HepG2 (cell line): ENCODE results near the gene TMEM233. TPM values are rescaled to one million over a fixed set of nuclear protein-coding genes. Genes with fewer than 3 reads are reported as not detected.

Experiments
- ATAC-seq: fragments of 200-7000 bp; cut with Tn5 transposase; 3 replicates; pipeline ENCODE4 v1.9.1; 2020; ENCODE audit warnings: mild to moderate bottlenecking, moderate library complexity
- BruUV-seq: library from RNA; stranded (reverse); fragments of 400-500 nt; replicated peaks from 2 replicates; lab custom pipeline; 2021; lab: Mats Ljungman, UMichigan
- CTCF ChIA-PET: fragments of 300-600 bp; formaldehyde crosslinking; extraction: SDS; loops from one replicate; lab custom pipeline; 2021; ENCODE audit warnings: low total read pairs, inconsistent platforms, low intra/inter-chr PET ratio; lab: Yijun Ruan, JAX
- POLR2A ChIA-PET: fragments of 350-600 bp; sonication (Branson Sonifier 250); formaldehyde crosslinking; loops from one replicate; lab custom pipeline; 2020; ENCODE audit warnings: antibody characterized with exemption, inconsistent platforms; lab: Yijun Ruan, JAX
- DNase-seq: peaks from one replicate; pipeline ENCODE4 v3.0.0-alpha.2; 2015; ENCODE audit warnings: low spot score
- FAIRE-seq: peaks from 3 replicates; lab custom pipeline; 2011; peaks lifted over from hg19 to GRCh38; lab: Jason Lieb, UNC
- H2AFZ ChIP-seq: one replicate; pipeline ENCODE4 v1.6.1; 2011; ENCODE audit warnings: low read length, inconsistent platforms
- H3K27ac ChIP-seq: fragments of 300-600 bp; 3 replicates; pipeline ENCODE4 v1.8.0; 2011; ENCODE audit warnings: mixed run types, mild to moderate bottlenecking, mixed read lengths, low read length, inconsistent platforms; ENCODE audit not compliant: insufficient read depth; ENCODE audit errors: extremely low read length
- H3K27me3 ChIP-seq, 2 experiments: fragments of 200-600 bp in 1 of 2; 2 replicates in 1 of 2; 3 replicates in 1 of 2; pipeline versions ENCODE4 v1.6.0 to v1.8.0; 2011; ENCODE audit warnings: low read length in 2 of 2, mild to moderate bottlenecking in 2 of 2, moderate library complexity in 2 of 2, inconsistent platforms in 1 of 2; ENCODE audit not compliant: insufficient read depth in 2 of 2, control insufficient read depth in 1 of 2
- H3K36me3 ChIP-seq, 2 experiments: fragments of 200-600 bp in 1 of 2; replicated peaks in 1 of 2; 2 replicates in 1 of 2; 3 replicates in 1 of 2; pipeline versions ENCODE4 v1.5.1 to v1.8.0; 2011; ENCODE audit warnings: low read length in 2 of 2, inconsistent platforms in 1 of 2; ENCODE audit not compliant: insufficient read depth in 2 of 2, control insufficient read depth in 1 of 2
- H3K4me1 ChIP-seq: 2 replicates; pipeline ENCODE4 v1.5.1; 2012; ENCODE audit warnings: low read length, inconsistent platforms; ENCODE audit not compliant: insufficient read depth
- H3K4me2 ChIP-seq: 2 replicates; pipeline ENCODE4 v1.6.0; 2011; ENCODE audit warnings: low read depth, low read length, inconsistent platforms
- H3K4me3 ChIP-seq, 3 experiments: fragments of 200-600 bp in 1 of 3; sonication (generic), shearing (Covaris generic) in 1 of 3; replicated peaks in 1 of 3; 2 replicates each; pipeline ENCODE4 v1.5.1; 2011 to 2016; ENCODE audit warnings: low read length in 3 of 3, inconsistent platforms in 2 of 3, low read depth in 2 of 3, mild to moderate bottlenecking in 2 of 3, control low read depth in 1 of 3, mixed read lengths in 1 of 3; ENCODE audit not compliant: insufficient read depth in 1 of 3
- H3K79me2 ChIP-seq: one replicate; pipeline ENCODE4 v1.6.1; 2011; ENCODE audit warnings: low read length, inconsistent platforms; ENCODE audit not compliant: insufficient read depth
- H3K9ac ChIP-seq: 2 replicates; pipeline ENCODE4 v1.6.0; 2011; ENCODE audit warnings: mild to moderate bottlenecking, low read depth, low read length, inconsistent platforms; ENCODE audit not compliant: insufficient read depth
- H3K9me3 ChIP-seq: 2 replicates; pipeline ENCODE4 v1.5.1; 2012; ENCODE audit warnings: mild to moderate bottlenecking, low read length
- H4K20me1 ChIP-seq: 2 replicates; pipeline ENCODE4 v1.6.0; 2011; ENCODE audit warnings: inconsistent platforms, mild to moderate bottlenecking, low read length, moderate library complexity; ENCODE audit not compliant: insufficient read depth
- CEBPB ChIP-seq: IDR thresholded peaks from 2 replicates; pipeline ENCODE4 v1.6.1; 2011; ENCODE audit warnings: low read depth, low read length, improper control_type of control experiment, borderline replicate concordance
- ELF1 ChIP-seq: sonication (generic); formaldehyde crosslinking; IDR thresholded peaks from 2 replicates; pipeline ENCODE4 v1.4.0; 2020; ENCODE audit warnings: missing genetic modification reagents
- HOXD1 ChIP-seq: sonication (generic); formaldehyde crosslinking; IDR thresholded peaks from 2 replicates; pipeline ENCODE4 v1.5.0; 2020; ENCODE audit warnings: missing genetic modification reagents
- IKZF1 ChIP-seq: fragments of 450-650 bp; IDR thresholded peaks from 2 replicates; pipeline ENCODE4 v1.7.1; 2016
- MED1 ChIP-seq: sonication (generic); formaldehyde crosslinking; IDR thresholded peaks from 2 replicates; pipeline ENCODE4 v1.4.0; 2020; ENCODE audit warnings: missing genetic modification reagents
- PHF5A ChIP-seq: IDR thresholded peaks from one replicate; pipeline ENCODE4 v1.6.1; 2018; ENCODE audit warnings: low read depth, missing genetic modification reagents; ENCODE audit not compliant: unreplicated experiment
- ZNF720 ChIP-seq: sonication (generic); formaldehyde crosslinking; IDR thresholded peaks from 2 replicates; pipeline ENCODE4 v1.4.0; 2020; ENCODE audit warnings: missing genetic modification reagents
- WGBS: methylation state at CpG from one replicate; pipeline ENCODE4 v1.1.6; 2017; ENCODE audit warnings: low lambda C conversion rate; 5-methylcytosine and 5-hydroxymethylcytosine counted together
- in situ Hi-C: cut with HindIII; loops from 2 replicates; pipeline ENCODE4 v1.10.0; 2017; ENCODE audit warnings: low pct_unique_long_range_greater_than_20kb; ENCODE audit not compliant: extremely low pct_ligation_motif_present
- intact Hi-C: fragments of 100-400 bp; cut with micrococcal nuclease; formaldehyde crosslinking; loops from one replicate; pipeline ENCODE4 v1.10.0; 2022; ENCODE audit not compliant: unreplicated experiment
- polyA plus RNA-seq, 8 experiments: library from polyadenylated mRNA; depleted of rRNA in 3 of 8; stranded (reverse) in 7 of 8; unstranded in 1 of 8; fragments of >200 nt; fragmentation: Illumina TruSeq in 4 of 8; extraction: Trizol in 4 of 8; gene quantifications; 2 replicates each; pipeline versions ENCODE4 v1.2.1 to v1.2.3, GENCODE V29; 2011 to 2016; ENCODE audit warnings: low read depth in 4 of 8, missing spikeins in 1 of 8, mixed read lengths in 1 of 8; ENCODE audit not compliant: insufficient read depth in 1 of 8
- total RNA-seq, 5 experiments: library from RNA; depleted of rRNA; stranded (reverse); fragments of >200 nt; fragmentation: Illumina TruSeq; extraction: Trizol; gene quantifications; 2 replicates each; pipeline ENCODE4 v1.2.3, GENCODE V29; 2016; ENCODE audit warnings: low read depth in 1 of 5
- TF ChIP-seq, protein P1 (sequence below): sonication (generic); formaldehyde crosslinking; IDR thresholded peaks from 2 replicates; pipeline ENCODE4 v1.5.0; 2020; ENCODE audit warnings: missing genetic modification reagents
- TF ChIP-seq, protein P2 (sequence below): IDR thresholded peaks from 2 replicates; pipeline ENCODE4 v1.6.1; 2016; ENCODE audit warnings: control low read depth
- TF ChIP-seq, protein P3 (sequence below): sonication (generic); IDR thresholded peaks from 2 replicates; pipeline ENCODE4 v1.6.1; 2016; ENCODE audit warnings: low read depth, borderline replicate concordance
- TF ChIP-seq, protein P4 (sequence below): sonication (generic); formaldehyde crosslinking; IDR thresholded peaks from 2 replicates; pipeline ENCODE4 v1.5.0; 2020; ENCODE audit warnings: mild to moderate bottlenecking, missing genetic modification reagents, moderate library complexity

The TMEM233 gene
- total and polyA plus RNA-seq, 2 of the 13 experiments (the other 11 are each of a cell fraction or from before 2014, with no cell fraction given): 0.03 TPM; not detected in 1

DNA sequence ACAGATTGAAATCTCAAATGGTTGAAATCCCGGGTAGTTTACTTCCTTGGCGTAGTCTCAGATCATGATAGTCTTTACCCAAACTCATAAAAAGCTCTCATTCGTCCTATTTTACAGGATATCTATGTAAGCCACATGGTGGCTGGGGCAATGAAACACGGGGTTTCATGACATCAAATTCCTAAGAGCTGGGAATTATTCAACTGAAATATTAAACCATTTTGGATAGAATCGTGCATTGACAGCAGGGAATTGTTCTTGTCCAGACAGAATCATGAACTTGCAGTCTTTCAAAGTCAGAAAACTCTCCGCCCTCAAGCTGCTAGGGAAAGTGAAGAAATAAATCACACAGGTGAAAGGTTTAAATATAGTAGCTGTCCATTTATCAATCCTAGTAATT, 41.2 kb downstream of the TMEM233 start (continued):
- TF ChIP-seq, protein P1, sequence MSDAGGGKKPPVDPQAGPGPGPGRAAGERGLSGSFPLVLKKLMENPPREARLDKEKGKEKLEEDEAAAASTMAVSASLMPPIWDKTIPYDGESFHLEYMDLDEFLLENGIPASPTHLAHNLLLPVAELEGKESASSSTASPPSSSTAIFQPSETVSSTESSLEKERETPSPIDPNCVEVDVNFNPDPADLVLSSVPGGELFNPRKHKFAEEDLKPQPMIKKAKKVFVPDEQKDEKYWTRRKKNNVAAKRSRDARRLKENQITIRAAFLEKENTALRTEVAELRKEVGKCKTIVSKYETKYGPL (CRISPR knock-in tag): no peak
- TF ChIP-seq CEBPB (no peak), MED1 (no peak)
- TF ChIP-seq, protein P2, sequence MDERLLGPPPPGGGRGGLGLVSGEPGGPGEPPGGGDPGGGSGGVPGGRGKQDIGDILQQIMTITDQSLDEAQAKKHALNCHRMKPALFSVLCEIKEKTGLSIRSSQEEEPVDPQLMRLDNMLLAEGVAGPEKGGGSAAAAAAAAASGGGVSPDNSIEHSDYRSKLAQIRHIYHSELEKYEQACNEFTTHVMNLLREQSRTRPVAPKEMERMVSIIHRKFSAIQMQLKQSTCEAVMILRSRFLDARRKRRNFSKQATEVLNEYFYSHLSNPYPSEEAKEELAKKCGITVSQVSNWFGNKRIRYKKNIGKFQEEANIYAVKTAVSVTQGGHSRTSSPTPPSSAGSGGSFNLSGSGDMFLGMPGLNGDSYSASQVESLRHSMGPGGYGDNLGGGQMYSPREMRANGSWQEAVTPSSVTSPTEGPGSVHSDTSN: no peak

DNA sequence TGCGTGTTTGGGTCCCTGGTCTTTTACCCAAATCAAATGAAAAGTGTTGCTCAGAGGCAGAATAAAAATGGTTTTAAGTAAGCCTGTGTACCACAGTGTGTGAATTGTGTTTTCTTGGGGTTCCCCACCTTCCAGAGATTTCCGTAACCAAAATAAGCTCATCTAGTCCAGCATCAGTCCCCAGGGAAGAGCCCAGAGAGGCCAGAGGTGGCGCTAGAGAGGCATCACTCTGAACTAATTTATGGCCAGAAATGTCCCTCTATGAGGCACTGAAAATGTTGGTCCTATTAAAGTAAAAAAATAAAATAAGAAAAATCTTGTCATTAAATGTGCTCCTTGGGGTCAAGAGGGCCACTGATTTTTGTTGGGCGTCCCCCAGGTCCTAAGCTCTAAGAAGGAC, 49.4 kb downstream of the TMEM233 start:
- H3K4me2 ChIP-seq: no peak overlapping the region
- no peak overlapping the region for H3K27ac ChIP-seq
- POLR2A ChIA-PET: no interaction called here
- DNase-seq (no peak), FAIRE-seq (no peak), ATAC-seq (no peak)
- no peak overlapping the region for H3K4me3 ChIP-seq
- no peaks in the 10 kb centered on the region for H3K9me3 ChIP-seq
- H3K4me1 ChIP-seq: no peaks in the 10 kb centered on the region
- no peaks in the 10 kb centered on the region for H4K20me1 ChIP-seq
- CTCF ChIA-PET: no interaction called here
- in situ Hi-C loops: no loop called here
- TF ChIP-seq, protein P3, sequence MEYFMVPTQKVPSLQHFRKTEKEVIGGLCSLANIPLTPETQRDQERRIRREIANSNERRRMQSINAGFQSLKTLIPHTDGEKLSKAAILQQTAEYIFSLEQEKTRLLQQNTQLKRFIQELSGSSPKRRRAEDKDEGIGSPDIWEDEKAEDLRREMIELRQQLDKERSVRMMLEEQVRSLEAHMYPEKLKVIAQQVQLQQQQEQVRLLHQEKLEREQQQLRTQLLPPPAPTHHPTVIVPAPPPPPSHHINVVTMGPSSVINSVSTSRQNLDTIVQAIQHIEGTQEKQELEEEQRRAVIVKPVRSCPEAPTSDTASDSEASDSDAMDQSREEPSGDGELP: no peak
- TF ChIP-seq ZNF720 (no peak), IKZF1 (no peak), ELF1 (CRISPR knock-in tag) (no peak), PHF5A (no peak), HOXD1 (CRISPR knock-in tag) (no peak)
- TF ChIP-seq, protein P4, sequence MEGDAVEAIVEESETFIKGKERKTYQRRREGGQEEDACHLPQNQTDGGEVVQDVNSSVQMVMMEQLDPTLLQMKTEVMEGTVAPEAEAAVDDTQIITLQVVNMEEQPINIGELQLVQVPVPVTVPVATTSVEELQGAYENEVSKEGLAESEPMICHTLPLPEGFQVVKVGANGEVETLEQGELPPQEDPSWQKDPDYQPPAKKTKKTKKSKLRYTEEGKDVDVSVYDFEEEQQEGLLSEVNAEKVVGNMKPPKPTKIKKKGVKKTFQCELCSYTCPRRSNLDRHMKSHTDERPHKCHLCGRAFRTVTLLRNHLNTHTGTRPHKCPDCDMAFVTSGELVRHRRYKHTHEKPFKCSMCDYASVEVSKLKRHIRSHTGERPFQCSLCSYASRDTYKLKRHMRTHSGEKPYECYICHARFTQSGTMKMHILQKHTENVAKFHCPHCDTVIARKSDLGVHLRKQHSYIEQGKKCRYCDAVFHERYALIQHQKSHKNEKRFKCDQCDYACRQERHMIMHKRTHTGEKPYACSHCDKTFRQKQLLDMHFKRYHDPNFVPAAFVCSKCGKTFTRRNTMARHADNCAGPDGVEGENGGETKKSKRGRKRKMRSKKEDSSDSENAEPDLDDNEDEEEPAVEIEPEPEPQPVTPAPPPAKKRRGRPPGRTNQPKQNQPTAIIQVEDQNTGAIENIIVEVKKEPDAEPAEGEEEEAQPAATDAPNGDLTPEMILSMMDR (CRISPR knock-in tag): 0 out of 2 replicates have a peak, but pooled peaks have one; percentile 12
- no peak overlapping the region for H2AFZ ChIP-seq
- 43% methylated on average over 4 of the region's 4 CpGs for WGBS
- H3K9ac ChIP-seq: no peak overlapping the region
- intact Hi-C loops: no loop called here
- no peaks in the 10 kb centered on the region for H3K79me2 ChIP-seq
- no TSS peak for BruUV-seq
- H3K27me3 ChIP-seq: no peaks in the 10 kb centered on the region; a peak in 2 of 5 replicates
- H3K36me3 ChIP-seq: no peaks in the 10 kb centered on the region
